Measurements from ENCODE around the gene TNFSF11.
A peak's percentile ranks its signal among the peaks of the same experiment; 100 is the strongest.

Gene TNFSF11

GRCh38 chr13:42526276-42526675, 47.7 kb upstream of the TNFSF11 start:
- no peaks in the 10 kb centered on the region for H3K9me3 ChIP-seq (ENCODE audit: control insufficient read depth, insufficient read depth, low read length)
- no peaks in the 10 kb centered on the region; the same call in none of the 2 replicates for H3K27me3 ChIP-seq (ENCODE audit: control insufficient read depth, low read length)
- H3K9me2 ChIP-seq (replicated peaks; ENCODE audit: control insufficient read depth, low read length), result no peaks in the 10 kb centered on the region
- H4K20me1 ChIP-seq (ENCODE audit: control insufficient read depth, insufficient read depth, low read depth, low read length), result no peaks in the 10 kb centered on the region
- H3F3A ChIP-seq (ENCODE audit: control insufficient read depth, insufficient read depth), result no peaks in the 10 kb centered on the region
- H3K27ac ChIP-seq (ENCODE audit: low read depth, low read length), result no peak overlapping the region
- no peak overlapping the region for H3K4me3 ChIP-seq (ENCODE audit: low read length)
- TF ChIP-seq EZH2phosphoT487 (IDR thresholded peaks at IDR 0.05; ENCODE audit: borderline replicate concordance, low read length) (no peak), CTCF (IDR thresholded peaks at IDR 0.05; ENCODE audit: low read depth, low read length, poor library complexity, severe bottlenecking) (no peak)
- H3K4me2 ChIP-seq (ENCODE audit: low read length), result no peak overlapping the region
- no peaks in the 10 kb centered on the region for H3K36me3 ChIP-seq (ENCODE audit: control insufficient read depth, low read length)
- no peaks in the 10 kb centered on the region for H3K79me2 ChIP-seq (ENCODE audit: control insufficient read depth, low read length)
- no peaks in the 10 kb centered on the region for H3K4me1 ChIP-seq (ENCODE audit: control insufficient read depth, low read length)

GRCh38 chr13:42526804-42527203, 47.1 kb upstream of the TNFSF11 start:
- Histone ChIP-seq H3F3A (ENCODE audit: control insufficient read depth, insufficient read depth) (no peaks in the 10 kb centered on the region), H3K4me2 (ENCODE audit: low read length) (no peak overlapping the region), H3K27ac (ENCODE audit: low read depth, low read length) (no peak overlapping the region), H4K20me1 (ENCODE audit: control insufficient read depth, insufficient read depth, low read depth, low read length) (no peaks in the 10 kb centered on the region), H3K4me1 (ENCODE audit: control insufficient read depth, low read length) (no peaks in the 10 kb centered on the region), H3K36me3 (ENCODE audit: control insufficient read depth, low read length) (no peaks in the 10 kb centered on the region), H3K4me3 (ENCODE audit: low read length) (no peak overlapping the region), H3K27me3 (ENCODE audit: control insufficient read depth, low read length) (no peaks in the 10 kb centered on the region; the same call in none of the 2 replicates), H3K79me2 (ENCODE audit: control insufficient read depth, low read length) (no peaks in the 10 kb centered on the region), H3K9me3 (ENCODE audit: control insufficient read depth, insufficient read depth, low read length) (no peaks in the 10 kb centered on the region), H3K9me2 (replicated peaks; ENCODE audit: control insufficient read depth, low read length) (no peaks in the 10 kb centered on the region)
- TF ChIP-seq CTCF (IDR thresholded peaks at IDR 0.05; ENCODE audit: low read depth, low read length, poor library complexity, severe bottlenecking) (no peak), EZH2phosphoT487 (IDR thresholded peaks at IDR 0.05; ENCODE audit: borderline replicate concordance, low read length) (no peak)

- H3K36me3 ChIP-seq (ENCODE audit: control insufficient read depth, low read length), result no peaks in the 10 kb centered on the region
- no peak overlapping the region for H3K27ac ChIP-seq (ENCODE audit: low read depth, low read length)
- H4K20me1 ChIP-seq (ENCODE audit: control insufficient read depth, insufficient read depth, low read depth, low read length), result no peaks in the 10 kb centered on the region
- no peaks in the 10 kb centered on the region for H3K9me3 ChIP-seq (ENCODE audit: control insufficient read depth, insufficient read depth, low read length)
- TF ChIP-seq CTCF (IDR thresholded peaks at IDR 0.05; ENCODE audit: low read depth, low read length, poor library complexity, severe bottlenecking) (no peak), EZH2phosphoT487 (IDR thresholded peaks at IDR 0.05; ENCODE audit: borderline replicate concordance, low read length) (no peak)
- peak overlapping the region; percentile 16 for H3K4me2 ChIP-seq (ENCODE audit: low read length)
- 0 out of 2 replicates have a peak, but pooled peaks cover 3% of the 10 kb centered on the region for H3F3A ChIP-seq (ENCODE audit: control insufficient read depth, insufficient read depth)
- H3K4me3 ChIP-seq (ENCODE audit: low read length), result no peak overlapping the region
- peaks cover 14% of the 10 kb centered on the region for H3K4me1 ChIP-seq (ENCODE audit: control insufficient read depth, low read length)
- no peaks in the 10 kb centered on the region for H3K79me2 ChIP-seq (ENCODE audit: control insufficient read depth, low read length)
- H3K27me3 ChIP-seq (ENCODE audit: control insufficient read depth, low read length), result no peaks in the 10 kb centered on the region; the same call in 1 of the 2 replicates
- H3K9me2 ChIP-seq (replicated peaks; ENCODE audit: control insufficient read depth, low read length), result no peaks in the 10 kb centered on the region
Measured at GRCh38 chr13:42532561-42533335, 41.2 kb upstream of the TNFSF11 start.

Measured in DOHH2 (cell line).